Measurements from ENCODE around the gene BAIAP3. TPM values are rescaled to one million over a fixed set of nuclear protein-coding genes. Genes with fewer than 3 reads are reported as not detected.

BAIAP3 gene
- total and polyA plus RNA-seq, 2 experiments from 2014 or later: 5.2 to 13.0 TPM

GRCh38 chr16:1397779-1398178 lies 64.3 kb downstream of the BAIAP3 start:
- Histone ChIP-seq H3K27ac (ENCODE audit: low read depth) (no peak overlapping the region), H3K36me3 (ENCODE audit: insufficient read depth) (no peaks in the 10 kb centered on the region), H4K20me1 (replicated peaks; ENCODE audit: insufficient read depth) (no peaks in the 10 kb centered on the region; the same call in 1 of the 2 replicates), H3K27me3 (ENCODE audit: insufficient read depth) (no peaks in the 10 kb centered on the region), H3K9me2 (ENCODE audit: insufficient read depth) (no peaks in the 10 kb centered on the region), H3K4me3 (no peak overlapping the region), H3K79me2 (replicated peaks; ENCODE audit: insufficient read depth) (no peaks in the 10 kb centered on the region), H2AFZ (no peak overlapping the region), H3K4me1 (ENCODE audit: insufficient read depth) (no peaks in the 10 kb centered on the region), H3K4me2 (no peak overlapping the region), H3F3A (replicated peaks; ENCODE audit: low read depth) (no peaks in the 10 kb centered on the region)
- H3K4me1 Mint-ChIP-seq: no peaks in the 10 kb centered on the region; the same call in 2 of the 3 replicates
- TF ChIP-seq CREB1 (CRISPR knock-in tag; IDR thresholded peaks at IDR 0.05; ENCODE audit: low read depth): no peak
- TF ChIP-seq, protein P1, sequence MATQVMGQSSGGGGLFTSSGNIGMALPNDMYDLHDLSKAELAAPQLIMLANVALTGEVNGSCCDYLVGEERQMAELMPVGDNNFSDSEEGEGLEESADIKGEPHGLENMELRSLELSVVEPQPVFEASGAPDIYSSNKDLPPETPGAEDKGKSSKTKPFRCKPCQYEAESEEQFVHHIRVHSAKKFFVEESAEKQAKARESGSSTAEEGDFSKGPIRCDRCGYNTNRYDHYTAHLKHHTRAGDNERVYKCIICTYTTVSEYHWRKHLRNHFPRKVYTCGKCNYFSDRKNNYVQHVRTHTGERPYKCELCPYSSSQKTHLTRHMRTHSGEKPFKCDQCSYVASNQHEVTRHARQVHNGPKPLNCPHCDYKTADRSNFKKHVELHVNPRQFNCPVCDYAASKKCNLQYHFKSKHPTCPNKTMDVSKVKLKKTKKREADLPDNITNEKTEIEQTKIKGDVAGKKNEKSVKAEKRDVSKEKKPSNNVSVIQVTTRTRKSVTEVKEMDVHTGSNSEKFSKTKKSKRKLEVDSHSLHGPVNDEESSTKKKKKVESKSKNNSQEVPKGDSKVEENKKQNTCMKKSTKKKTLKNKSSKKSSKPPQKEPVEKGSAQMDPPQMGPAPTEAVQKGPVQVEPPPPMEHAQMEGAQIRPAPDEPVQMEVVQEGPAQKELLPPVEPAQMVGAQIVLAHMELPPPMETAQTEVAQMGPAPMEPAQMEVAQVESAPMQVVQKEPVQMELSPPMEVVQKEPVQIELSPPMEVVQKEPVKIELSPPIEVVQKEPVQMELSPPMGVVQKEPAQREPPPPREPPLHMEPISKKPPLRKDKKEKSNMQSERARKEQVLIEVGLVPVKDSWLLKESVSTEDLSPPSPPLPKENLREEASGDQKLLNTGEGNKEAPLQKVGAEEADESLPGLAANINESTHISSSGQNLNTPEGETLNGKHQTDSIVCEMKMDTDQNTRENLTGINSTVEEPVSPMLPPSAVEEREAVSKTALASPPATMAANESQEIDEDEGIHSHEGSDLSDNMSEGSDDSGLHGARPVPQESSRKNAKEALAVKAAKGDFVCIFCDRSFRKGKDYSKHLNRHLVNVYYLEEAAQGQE (IDR thresholded peaks at IDR 0.05; ENCODE audit: unreplicated experiment): no peak
- TF ChIP-seq EZH2phosphoT487 (IDR thresholded peaks at IDR 0.05; ENCODE audit: unreplicated experiment): no peak
- TF ChIP-seq NANOG (IDR thresholded peaks at IDR 0.05; ENCODE audit: borderline replicate concordance): no peak
- no peak for TF ChIP-seq ZNF462 (CRISPR knock-in tag; IDR thresholded peaks at IDR 0.05)
- TF ChIP-seq STAT1 (IDR thresholded peaks at IDR 0.05; ENCODE audit: unreplicated experiment): no peak
- TF ChIP-seq ZNF114 (CRISPR knock-in tag; IDR thresholded peaks at IDR 0.05): no peak
- TF ChIP-seq POLR2AphosphoS5 (IDR thresholded peaks at IDR 0.05; ENCODE audit: low read depth): no peak
- no peak for TF ChIP-seq JUNB (IDR thresholded peaks at IDR 0.05; ENCODE audit: unreplicated experiment)
- no peak for TF ChIP-seq EZH2 (IDR thresholded peaks at IDR 0.05; ENCODE audit: low read depth, unreplicated experiment)
- TF ChIP-seq, protein P2, sequence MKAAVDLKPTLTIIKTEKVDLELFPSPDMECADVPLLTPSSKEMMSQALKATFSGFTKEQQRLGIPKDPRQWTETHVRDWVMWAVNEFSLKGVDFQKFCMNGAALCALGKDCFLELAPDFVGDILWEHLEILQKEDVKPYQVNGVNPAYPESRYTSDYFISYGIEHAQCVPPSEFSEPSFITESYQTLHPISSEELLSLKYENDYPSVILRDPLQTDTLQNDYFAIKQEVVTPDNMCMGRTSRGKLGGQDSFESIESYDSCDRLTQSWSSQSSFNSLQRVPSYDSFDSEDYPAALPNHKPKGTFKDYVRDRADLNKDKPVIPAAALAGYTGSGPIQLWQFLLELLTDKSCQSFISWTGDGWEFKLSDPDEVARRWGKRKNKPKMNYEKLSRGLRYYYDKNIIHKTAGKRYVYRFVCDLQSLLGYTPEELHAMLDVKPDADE (IDR thresholded peaks at IDR 0.05): no peak
- no peak for TF ChIP-seq ZNF331 (CRISPR knock-in tag; IDR thresholded peaks at IDR 0.05; ENCODE audit: low read depth)
- TF ChIP-seq CTCF (conservative IDR thresholded peaks at IDR 0.05; ENCODE audit: low read depth in 2 of 2): no peak
- H3K36me3 Mint-ChIP-seq (ENCODE audit: low read depth): peaks cover 12% of the 10 kb centered on the region; the same call in 2 of the 3 replicates
- DNase-seq (ENCODE audit: low spot score): no peak
- peaks cover 7% of the 10 kb centered on the region for H3K27me3 Mint-ChIP-seq (ENCODE audit: insufficient read depth, low read depth, poor library complexity)
- H3K9me3 Mint-ChIP-seq: no peaks in the 10 kb centered on the region
- no peak for ATAC-seq
- no peak overlapping the region for H3K4me3 Mint-ChIP-seq
- no peak overlapping the region for H3K27ac Mint-ChIP-seq

Data from GM23338 (cell line).